ENCODE results near the gene RCC1.
"Not testable (repeated sequence)": the region's sequence is repeated elsewhere in the genome, so short reads cannot be mapped to it uniquely, and the experiment has no call there.

The RCC1 gene

DNA sequence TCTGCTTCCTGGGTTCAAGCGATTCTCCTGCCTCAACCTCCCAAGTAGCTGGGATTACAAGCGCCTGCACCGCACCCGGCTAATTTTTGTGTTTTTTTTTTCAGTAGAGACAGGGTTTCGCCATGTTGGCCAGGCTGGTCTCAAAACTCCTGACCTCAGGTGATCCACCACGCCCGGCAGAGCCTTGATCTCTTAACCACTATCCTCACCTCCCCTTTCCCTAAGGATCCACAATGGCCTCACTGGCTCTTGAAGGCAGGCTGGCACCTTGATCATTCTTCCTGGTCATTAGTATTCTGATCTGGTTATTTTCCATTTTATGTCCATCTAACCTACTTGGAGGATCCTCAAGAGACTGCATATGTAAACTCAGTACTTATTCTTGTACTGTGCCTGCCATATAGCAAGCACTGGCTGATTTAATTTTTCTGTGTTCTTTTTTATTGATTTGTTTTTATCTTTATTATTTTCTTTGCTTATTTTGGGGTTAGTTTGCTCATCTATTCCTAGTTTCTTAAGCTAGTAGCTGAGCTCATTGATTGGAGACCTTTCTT is 6.3 kb downstream of the RCC1 start:
- DNase-seq (ENCODE audit: low spot score): no peak

DNA sequence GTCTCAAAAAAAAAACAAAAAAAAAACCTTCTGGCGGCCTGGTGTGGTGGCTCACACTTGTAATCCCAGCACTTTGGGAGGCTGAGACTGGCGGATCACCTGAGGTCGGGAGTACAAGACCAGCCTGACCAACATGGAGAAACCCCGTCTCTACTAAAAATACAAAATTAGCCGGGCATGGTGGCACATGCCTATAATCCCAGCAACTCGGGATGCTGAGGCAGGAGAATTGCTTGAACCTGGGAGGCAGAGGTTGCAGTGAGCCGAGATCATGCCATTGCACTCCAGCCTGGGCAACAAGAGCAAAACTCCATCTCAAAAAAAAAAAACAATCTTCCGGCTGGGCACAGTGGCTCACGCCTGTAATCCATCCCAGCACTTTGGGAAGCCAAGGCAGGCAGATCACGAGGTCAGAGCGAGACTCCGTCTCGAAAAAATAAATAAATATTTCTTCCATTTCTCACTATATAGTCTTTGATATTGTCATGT is 8.6 kb downstream of the RCC1 start:
- not testable (repeated sequence) for DNase-seq (ENCODE audit: low spot score)

DNA sequence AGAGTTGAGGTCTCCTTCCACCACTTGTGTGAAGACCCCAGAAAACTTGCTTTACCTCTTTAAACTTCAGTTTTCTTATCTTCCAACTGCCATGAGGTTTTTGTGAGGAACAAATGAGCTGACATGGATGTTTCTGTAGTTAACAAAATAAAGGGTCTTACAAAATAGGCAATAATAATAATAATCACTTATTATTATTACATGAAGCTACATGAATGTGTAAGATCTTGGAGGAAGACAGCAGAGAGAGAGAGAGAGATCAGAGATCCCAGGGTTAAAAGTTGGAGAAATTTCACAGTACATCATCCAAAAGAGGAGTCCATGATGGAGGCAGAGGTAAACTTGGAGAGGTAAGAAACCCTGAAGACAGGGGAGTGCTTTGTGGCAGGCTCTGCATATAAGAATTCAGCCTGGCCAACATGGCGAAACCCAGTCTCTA is 10.7 kb downstream of the RCC1 start:
- DNase-seq (ENCODE audit: low spot score): no peak

DNA sequence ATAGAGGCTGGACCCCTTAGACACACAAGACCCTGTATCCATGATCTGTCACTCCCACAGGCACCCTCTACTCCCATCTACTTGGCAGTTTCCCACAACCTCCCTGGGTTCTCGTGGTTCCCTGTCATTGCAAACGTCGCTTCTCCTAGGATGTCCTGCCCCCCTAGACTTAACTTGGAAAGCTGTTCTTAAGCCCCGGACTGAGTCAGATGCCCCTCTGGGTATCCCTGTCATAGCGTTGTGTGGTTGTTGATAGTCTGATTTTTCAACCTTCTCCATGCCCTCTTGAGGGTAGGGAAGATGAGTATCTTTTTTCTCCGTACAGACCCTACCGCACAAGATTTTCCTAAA is 11.8 kb downstream of the RCC1 start:
- DNase-seq (ENCODE audit: low spot score): no peak

DNA sequence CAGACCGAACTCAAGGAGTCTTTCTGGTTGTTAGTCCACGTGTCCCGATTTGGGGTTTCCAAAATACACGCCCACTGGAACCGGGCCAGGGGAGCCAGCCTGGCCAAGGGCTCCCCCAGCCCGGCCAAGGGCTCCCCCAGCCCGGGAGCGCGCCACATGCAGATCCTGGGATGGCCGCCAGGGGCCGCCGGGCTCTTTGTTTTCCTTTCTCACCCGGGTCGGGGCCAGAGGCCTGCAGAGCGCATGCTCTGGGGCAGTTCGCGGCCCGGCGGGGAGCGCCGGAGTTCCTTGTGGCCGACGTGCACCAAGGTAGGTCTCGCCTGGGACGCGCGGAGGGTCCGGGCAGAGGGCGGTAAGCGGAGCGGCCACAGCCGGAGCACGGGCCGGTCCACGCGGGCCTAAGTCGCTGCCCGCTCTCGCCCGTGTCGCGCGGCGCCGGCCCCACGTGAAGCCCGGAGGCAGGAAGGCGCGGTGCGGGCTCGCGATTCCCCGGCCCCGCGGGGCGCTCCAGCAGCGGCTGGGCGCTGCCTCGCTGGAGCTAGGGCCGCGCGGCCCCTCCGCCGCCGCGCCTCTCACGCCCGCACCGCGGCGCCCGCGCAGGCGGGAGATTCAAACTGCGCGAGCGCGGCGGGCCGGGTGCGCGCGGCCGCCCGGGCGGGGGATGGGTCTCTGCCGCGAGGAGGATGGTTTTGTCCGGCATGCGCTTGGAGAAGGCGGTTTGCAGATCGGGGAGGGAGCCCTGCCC is 12.3 kb downstream of the RCC1 start:
- peak; percentile 97 for DNase-seq (ENCODE audit: low spot score)

DNA sequence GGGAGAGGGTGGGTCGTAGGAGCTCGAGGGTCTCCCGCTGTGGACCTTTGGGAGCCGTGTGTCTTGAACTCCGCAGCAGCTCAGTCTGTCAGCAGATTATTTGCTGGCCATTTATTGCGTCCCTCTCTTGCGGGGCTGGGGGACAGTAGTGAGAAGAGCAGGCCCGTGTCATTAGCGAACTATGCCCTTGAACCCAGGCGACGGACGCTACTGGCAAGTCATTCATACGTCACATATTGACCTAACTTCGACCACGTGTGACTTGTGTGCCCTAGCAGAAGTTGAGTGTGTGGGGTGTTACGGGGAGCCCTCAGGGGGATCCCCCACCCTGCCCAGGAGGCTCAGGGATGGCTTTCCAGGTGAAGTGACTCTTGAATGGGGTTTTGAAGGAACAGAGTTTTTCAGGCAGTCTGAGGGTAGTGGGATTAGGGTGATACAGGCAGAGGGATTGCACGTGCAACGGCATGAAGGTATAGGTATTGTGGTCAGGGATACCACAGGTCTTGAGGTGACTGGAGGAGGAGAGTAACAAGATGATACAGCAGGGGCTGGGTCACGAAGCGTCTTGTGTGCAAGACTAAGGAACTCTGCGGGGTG is 13.0 kb downstream of the RCC1 start:
- DNase-seq (ENCODE audit: low spot score): no peak

DNA sequence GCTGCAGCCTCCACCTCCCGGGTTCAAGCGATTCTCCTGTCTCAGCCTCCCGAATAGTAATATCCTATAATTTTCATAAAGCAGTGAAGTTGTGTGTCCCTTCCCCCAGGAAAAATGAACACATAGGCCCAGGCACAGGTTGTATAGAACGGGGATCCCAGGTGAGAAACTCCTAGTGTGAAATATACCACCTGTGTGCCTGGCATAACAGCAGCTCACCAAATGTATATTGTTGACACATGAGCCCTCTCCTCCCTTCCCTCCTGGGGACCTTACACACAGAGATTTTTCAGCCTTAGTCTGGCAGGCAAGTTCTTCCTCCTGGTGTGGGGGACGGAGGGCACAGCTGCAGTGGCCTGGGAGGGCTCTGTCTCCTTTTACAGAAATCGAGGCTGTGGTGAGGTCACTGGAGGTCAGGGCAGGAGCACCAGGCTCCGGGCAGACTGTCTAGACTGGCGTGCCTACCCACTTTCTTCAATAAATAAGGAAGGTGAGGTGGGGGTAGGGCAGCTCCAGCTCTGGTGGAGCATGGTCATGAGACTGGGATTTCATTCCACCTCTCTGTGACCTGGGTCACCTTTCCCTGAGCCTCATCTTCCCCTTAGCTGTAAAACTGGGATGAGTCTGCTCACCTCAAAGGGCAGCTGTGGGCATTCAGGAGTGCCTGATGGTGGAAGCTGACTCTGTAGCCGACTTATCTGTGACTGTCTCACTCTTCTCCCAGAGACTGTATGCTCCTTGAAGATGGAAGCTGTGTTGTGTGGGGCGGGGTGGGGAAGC is 14.3 kb downstream of the RCC1 start:
- no peak for DNase-seq (ENCODE audit: low spot score)

DNA sequence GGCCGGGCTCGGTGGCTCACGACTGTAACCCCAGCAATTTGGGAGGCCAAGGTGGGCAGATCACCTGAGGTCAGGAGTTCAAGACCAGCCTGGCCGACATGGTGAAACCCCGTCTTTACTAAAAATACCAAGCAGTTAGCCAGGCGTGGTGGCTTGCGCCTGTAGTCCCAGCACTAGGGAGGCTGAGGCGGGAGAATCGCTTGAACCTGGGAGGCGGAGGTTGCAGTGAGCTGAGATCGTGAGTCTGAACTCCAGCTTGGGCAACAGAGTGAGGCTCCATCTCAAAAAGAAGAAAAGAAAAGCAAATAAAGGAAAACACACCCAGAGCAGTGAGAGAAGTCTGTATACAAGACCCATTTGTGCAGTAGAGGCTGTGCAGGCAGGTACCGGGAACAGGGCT is 15.0 kb downstream of the RCC1 start:
- DNase-seq (ENCODE audit: low spot score): not testable (repeated sequence)

DNA sequence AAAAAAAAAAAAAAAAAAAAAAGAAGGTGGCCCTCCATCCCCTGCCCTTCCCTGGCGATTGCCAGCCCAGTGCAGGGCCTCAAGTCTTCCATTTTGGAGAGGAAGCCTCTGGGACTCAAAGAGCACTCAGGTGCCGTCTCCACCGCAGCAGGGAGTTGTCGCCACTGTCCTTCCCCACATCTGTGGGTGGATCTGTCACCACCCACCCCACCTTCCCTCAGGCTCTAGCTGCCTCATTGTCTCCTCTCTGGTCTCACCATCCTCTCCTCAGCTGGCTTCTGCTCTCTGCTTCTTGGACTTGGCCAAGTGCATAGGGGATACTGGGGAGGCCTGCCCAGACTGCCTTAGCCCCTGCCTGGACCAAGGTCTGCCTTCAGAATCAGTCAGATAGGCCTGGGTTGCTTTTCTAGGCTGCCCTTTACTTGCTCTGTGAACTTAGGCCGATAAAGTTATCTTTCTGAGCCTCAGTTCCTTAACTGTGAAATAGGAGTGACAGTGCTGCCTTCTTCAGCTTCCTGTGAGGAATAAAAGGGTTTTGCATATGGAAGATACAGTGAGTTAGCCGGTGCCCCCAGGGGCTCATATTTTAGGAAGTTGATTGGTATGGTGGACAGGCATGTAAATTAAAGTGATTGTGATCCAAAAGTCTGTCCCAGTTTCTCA is 15.8 kb downstream of the RCC1 start:
- DNase-seq (ENCODE audit: low spot score): no peak

DNA sequence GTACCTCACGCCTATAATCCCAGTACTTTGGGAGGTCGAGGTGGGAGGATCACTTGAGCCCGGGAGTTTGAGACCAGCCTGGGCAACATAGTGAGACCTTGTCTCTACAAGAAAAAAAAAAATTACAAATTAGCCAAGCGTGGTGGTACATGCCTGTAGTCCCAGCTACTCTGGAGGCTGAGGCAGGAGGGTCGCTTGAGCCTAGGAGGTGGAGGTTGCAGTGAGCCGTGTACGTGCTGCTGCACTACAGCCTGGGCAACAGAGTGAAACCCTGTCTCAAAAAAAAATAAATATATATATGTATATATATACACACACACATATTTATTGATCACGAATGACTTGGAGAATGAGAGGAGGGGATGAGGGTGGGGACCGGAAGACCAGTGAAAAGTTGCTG is 16.7 kb downstream of the RCC1 start:
- not testable (repeated sequence) for DNase-seq (ENCODE audit: low spot score)

DNA sequence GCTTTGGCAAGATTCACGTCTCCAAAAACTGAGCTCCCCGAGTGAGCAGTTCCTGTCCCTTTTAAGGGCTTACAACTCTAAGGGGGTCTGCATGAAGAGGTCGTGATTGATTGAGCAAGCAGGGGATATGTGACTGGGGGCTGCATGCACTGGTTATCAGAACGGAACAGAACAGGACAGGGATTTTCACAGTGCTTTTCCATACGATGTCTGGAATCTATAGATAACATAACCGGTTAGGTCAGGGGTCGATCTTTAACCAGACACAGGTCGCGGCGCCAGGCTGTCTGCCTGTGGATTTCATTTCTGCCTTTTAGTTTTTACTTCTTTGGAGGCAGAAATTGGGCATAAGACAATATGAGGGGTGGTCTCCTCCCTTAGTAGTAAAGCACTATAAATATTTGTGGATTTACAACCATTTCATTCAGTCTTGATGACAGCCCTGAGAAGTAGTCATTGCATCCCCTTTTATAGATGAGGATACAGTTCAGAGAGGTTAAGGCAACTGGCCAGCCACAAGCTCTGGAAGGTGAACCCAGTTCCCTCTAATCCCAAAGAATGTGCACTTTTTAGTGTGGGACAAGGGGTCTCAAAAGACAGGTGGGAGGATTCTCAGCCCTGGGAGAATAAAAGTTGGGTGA is 19.3 kb downstream of the RCC1 start:
- DNase-seq (ENCODE audit: low spot score): not testable (repeated sequence)

DNA sequence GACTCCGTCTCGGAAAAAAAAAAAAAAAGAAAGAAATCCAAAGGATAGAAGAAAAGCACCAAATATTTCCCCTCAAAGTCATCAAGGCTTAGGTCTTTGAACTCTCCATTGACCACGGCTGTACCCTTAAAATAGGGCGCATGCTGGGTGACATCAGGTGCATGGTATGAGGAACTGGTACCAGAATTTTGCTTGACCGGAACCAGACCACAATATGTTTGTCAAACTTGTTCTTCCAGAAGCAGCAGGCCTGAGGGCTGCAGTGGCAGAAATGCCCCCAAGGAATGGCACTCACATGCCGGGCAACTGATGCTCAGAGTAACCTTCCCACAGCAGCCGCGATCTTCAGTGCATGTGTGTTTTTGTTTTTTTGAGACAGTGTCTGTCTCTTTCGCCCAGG is 21.0 kb downstream of the RCC1 start:
- no peak for DNase-seq (ENCODE audit: low spot score)

DNA sequence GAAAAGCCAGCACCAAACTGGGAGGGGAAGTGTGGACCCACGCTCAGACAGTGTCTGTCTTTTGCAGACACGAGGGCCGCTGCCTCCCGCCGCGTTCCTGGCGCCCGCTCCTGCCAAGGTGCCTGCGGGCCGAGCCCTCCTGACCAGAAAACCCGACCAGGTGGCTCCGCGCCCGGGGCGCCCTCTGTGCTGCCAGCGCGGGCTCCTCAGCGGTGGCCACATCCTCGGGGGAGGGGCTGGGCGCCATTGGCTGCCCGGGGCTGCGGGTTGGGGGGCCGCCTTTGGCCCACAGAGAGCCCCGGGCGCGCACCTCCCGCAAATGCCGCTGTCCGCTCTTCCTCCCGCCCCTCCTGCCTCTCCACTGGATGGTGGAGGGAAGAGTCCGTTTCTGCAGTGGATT is 24.6 kb downstream of the RCC1 start:
- DNase-seq (ENCODE audit: low spot score): no peak

DNA sequence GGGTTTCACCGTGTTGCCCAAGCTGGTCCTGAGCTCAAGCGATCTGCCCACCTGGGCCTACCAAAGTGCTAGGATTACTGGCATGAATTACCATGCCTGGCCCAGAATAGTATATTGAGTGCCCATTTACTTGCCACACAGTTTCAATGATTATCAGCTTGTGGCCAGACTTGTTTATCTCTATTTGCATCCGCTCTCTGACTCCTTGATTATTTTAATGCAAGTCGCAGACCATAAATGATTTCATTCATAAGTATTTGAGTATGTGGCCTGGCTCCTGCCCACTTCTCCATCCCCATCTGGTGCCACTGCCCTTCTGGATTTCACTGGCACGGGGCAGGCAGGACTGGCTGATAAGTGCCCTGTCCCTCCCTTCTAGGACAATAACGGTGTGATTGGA is 28.8 kb downstream of the RCC1 start:
- DNase-seq (ENCODE audit: low spot score): no peak

DNA sequence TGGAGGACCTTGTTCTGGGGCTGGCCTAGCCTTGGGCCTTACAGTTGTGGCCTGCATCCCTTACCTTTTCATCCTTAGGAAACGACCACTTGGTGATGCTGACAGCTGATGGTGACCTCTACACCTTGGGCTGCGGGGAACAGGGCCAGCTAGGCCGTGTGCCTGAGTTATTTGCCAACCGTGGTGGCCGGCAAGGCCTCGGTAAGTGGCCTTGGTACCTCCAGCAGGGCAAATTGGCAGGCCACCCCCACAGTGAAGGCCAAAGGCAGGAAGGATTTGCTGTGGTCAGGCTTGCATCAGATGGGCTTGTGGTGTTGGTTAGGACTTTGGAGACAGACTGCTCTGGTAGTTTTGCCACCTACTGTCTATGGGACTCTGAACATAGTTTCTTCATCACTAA is 29.3 kb downstream of the RCC1 start:
- DNase-seq (ENCODE audit: low spot score): no peak

DNA sequence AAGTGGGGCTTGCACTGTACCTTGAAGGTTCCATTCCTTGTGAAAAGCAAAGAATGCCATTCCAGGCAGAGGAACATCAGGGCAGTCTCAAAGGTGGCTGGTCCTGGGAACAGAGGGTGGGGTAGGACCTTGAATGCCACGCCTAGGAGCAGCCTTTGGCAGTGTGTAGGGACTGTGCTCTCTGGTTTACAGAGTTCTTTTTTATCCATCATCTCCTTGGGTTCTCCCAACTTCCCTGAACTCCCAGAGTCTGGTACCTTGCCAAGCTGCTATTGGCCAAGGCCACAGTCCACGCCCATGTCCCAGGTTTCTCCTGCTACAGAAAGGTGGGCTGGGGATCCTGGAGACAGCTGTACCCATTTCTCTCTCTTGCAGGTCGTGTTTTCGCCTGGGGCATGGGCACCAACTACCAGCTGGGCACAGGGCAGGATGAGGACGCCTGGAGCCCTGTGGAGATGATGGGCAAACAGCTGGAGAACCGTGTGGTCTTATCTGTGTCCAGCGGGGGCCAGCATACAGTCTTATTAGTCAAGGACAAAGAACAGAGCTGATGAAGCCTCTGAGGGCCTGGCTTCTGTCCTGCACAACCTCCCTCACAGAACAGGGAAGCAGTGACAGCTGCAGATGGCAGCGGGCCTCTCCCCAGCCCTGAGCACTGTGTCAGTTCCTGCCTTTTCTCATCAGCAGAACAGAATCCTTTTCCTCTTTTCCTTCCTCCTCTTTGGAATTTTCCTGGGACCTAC is 31.8 kb downstream of the RCC1 start:
- DNase-seq (ENCODE audit: low spot score): no peak

DNA sequence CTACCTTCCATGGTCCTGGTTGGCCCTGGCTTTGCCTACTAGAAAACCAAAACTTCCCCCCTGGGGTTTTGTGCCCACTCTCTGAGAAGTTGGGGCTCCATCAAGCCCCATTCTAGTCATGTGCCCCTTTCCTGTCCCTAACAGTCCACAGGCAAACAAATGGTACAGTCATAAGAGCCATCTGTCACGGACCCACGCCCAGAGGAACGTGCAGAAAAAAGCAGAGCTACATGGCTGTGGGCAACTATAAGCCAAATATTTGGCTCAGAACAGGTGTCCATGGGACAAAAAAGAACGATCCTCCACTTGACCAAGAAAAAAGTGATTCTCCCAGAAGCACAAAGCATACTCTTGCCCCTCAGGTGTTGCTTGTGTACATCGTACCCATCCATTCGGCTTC is 32.4 kb downstream of the RCC1 start:
- no peak for DNase-seq (ENCODE audit: low spot score)

DNA sequence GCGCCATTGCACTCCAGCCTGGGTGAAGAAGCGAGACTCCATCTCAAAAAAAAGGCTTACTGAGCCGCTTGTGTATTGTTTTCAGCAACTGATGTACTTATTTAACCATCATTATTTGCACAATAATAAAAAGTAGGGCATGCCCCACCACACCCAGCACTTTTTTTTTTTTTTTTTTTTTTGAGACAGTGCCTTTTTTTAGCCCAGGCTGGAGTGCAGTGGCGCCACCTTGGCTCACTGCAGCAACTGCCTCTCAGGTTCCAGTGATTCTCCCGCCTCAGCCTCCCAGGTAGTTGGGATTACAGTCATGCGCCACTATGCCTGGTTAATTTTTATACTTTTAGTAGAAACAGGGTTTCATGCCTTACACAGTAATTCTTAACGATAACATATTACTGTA is 34.8 kb downstream of the RCC1 start:
- no peak for DNase-seq (ENCODE audit: low spot score)

DNA sequence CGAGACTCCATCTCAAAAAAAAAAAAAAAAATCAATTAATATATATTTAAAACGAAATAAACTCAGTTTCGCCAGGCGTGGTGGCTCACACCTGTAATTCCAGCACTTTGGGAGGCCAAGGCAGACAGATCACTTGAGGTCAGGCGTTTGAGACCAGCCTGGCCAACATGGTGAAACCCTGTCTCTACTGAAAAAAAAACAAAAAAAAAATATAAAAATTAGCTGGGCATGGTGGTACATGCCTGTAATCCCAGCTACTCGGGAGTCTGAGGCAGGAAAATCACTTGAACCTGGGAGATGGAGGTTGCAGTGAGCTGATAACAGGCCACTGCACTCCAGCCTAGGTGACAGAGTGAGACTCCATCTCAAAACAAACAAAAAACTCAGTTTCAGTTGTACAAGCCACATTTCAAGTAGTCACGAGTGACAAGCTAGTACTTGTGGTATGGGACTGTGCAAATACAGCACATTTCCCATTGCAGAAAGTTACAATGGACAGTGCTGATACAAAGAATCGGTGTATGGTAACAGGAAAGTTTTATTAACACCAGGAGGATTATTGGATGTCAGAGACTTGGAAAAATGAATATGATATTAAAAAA is 35.7 kb downstream of the RCC1 start:
- DNase-seq (ENCODE audit: low spot score): not testable (repeated sequence)

DNA sequence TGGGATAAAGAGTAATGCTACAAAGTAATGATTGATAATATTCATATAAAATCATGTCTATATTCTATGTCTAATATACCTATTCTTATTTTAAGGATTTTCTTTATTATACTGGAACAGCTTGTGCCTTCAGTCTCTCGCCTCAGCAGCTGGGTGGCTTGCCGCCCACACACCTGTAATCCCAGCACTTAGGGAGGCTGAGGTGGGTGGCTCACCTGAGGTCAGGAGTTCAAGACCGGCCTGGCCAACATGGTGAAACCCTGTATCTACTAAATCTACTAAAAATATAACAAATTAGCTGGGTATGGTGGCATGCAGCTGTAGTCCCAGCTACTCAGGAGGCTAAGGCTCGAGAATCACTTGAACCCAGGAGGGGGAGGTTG is 39.4 kb downstream of the RCC1 start:
- no peak for DNase-seq (ENCODE audit: low spot score)

DNA sequence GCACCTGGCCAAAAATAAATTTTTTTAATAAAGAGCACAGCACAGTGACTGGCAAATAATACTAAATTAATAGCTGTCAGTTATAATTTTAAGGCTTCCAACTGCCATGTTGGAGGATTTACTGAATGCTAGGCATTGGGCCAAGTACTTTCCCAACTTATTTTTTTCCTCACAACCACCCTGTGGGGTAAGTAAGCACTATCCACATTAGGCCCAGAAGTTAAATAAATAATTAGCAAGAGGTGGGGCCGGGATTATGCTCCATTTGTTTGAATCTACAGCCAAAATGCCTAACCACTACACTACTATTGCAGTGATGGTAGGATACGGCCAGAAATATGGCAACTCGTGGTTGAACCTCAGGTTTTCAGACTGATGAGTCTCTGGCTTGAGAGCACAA is 42.5 kb downstream of the RCC1 start:
- DNase-seq (ENCODE audit: low spot score): no peak
